Neural cell (in vitro differentiated cells): ENCODE results near the gene THBS2. TPM values are rescaled to one million over a fixed set of nuclear protein-coding genes. Genes with fewer than 3 reads are reported as not detected.
"Not testable (repeated sequence)": the region's sequence is repeated elsewhere in the genome, so short reads cannot be mapped to it uniquely, and the experiment has no call there.

Experiments
- H2AFZ ChIP-seq: fragments of 200-600, 300-800 bp; sonication (generic), shearing (Covaris generic); 2 replicates; pipeline ENCODE4 v1.6.0; 2014; ENCODE audit warnings: low read depth, mild to moderate bottlenecking, antibody characterized with exemption, low read length, moderate library complexity
- H3F3A ChIP-seq: fragments of 200-600 bp; shearing (Covaris generic); 2 replicates; pipeline ENCODE4 v1.6.1; 2016; ENCODE audit warnings: mild to moderate bottlenecking, moderate library complexity, mixed read lengths, antibody characterized with exemption, low read length; ENCODE audit not compliant: insufficient read depth, poor library complexity, severe bottlenecking
- H3K27ac ChIP-seq: fragments of 200-600, 300-800 bp; sonication (generic), shearing (Covaris generic); 2 replicates; pipeline ENCODE4 v1.5.1; 2014; ENCODE audit warnings: mild to moderate bottlenecking, low read length, moderate library complexity
- H3K27me3 ChIP-seq: fragments of 300-800, 200-600 bp; sonication (generic), shearing (Covaris generic); 2 replicates; pipeline ENCODE4 v1.6.0; 2014; ENCODE audit warnings: mild to moderate bottlenecking, low read depth, low read length, moderate library complexity; ENCODE audit not compliant: insufficient read depth
- H3K36me3 ChIP-seq: fragments of 300-800, 200-600 bp; sonication (generic), shearing (Covaris generic); 2 replicates; pipeline ENCODE4 v1.5.1; 2014; ENCODE audit warnings: mild to moderate bottlenecking, antibody characterized with exemption, low read length, moderate library complexity; ENCODE audit not compliant: insufficient read depth
- H3K4me2 ChIP-seq: fragments of 300-800, 200-600 bp; sonication (generic), shearing (Covaris generic); 2 replicates; pipeline ENCODE4 v1.6.0; 2014; ENCODE audit warnings: mild to moderate bottlenecking, low read length
- H3K4me3 ChIP-seq: fragments of 300-800, 200-600 bp; sonication (generic), shearing (Covaris generic); 2 replicates; pipeline ENCODE4 v1.5.1; 2014; ENCODE audit warnings: mild to moderate bottlenecking, low read length, moderate library complexity
- H3K79me2 ChIP-seq: fragments of 200-600 bp; shearing (Covaris generic); replicated peaks from 2 replicates; pipeline ENCODE4 v1.6.0; 2014; ENCODE audit warnings: mild to moderate bottlenecking, low read length, moderate library complexity; ENCODE audit not compliant: insufficient read depth
- H3K9ac ChIP-seq: fragments of 300-800, 200-600 bp; sonication (generic), shearing (Covaris generic); 2 replicates; pipeline ENCODE4 v1.6.1; 2016; ENCODE audit warnings: mild to moderate bottlenecking, low read length, mixed read lengths
- H3K9me2 ChIP-seq: fragments of 200-600 bp; shearing (Covaris generic); 2 replicates; pipeline ENCODE4 v1.6.1; 2016; ENCODE audit warnings: mild to moderate bottlenecking, low read length, mixed read lengths; ENCODE audit not compliant: insufficient read depth
- H3K9me3 ChIP-seq: fragments of 200-600, 300-800 bp; sonication (generic), shearing (Covaris generic); 2 replicates; pipeline ENCODE4 v1.6.1; 2016; ENCODE audit warnings: mild to moderate bottlenecking, mixed run types, low read length, moderate library complexity, mixed read lengths
- H4K20me1 ChIP-seq: fragments of 200-600 bp; shearing (Covaris generic); 2 replicates; pipeline ENCODE4 v1.6.1; 2016; ENCODE audit warnings: mild to moderate bottlenecking, mixed run types; ENCODE audit not compliant: insufficient read depth
- CTCF ChIP-seq: fragments of 450-650 bp; IDR thresholded peaks from 2 replicates; pipeline ENCODE4 v1.5.1; 2014; ENCODE audit warnings: antibody characterized with exemption, mild to moderate bottlenecking, moderate library complexity; ENCODE audit not compliant: poor library complexity, severe bottlenecking
- EP300 ChIP-seq: fragments of 450-650 bp; conservative IDR thresholded peaks from 2 replicates; pipeline ENCODE4 v1.6.1; 2014; ENCODE audit warnings: antibody characterized with exemption, mild to moderate bottlenecking, moderate library complexity; ENCODE audit not compliant: poor library complexity, severe bottlenecking
- EZH2 ChIP-seq: fragments of 200-600, 300-800 bp; shearing (Covaris generic), sonication (generic); IDR thresholded peaks from 2 replicates; pipeline ENCODE4 v1.6.1; 2014; ENCODE audit warnings: antibody characterized with exemption, low read length, borderline replicate concordance, mild to moderate bottlenecking; ENCODE audit not compliant: insufficient read depth, poor library complexity, severe bottlenecking
- MXI1 ChIP-seq: fragments of 450-650 bp; conservative IDR thresholded peaks from 2 replicates; pipeline ENCODE4 v1.6.1; 2014; ENCODE audit warnings: antibody characterized with exemption, mild to moderate bottlenecking; ENCODE audit not compliant: poor library complexity, severe bottlenecking
- POLR2AphosphoS5 ChIP-seq: IDR thresholded peaks from 2 replicates; pipeline ENCODE4 v1.6.1; 2012
- RAD21 ChIP-seq: fragments of 450-650 bp; conservative IDR thresholded peaks from 2 replicates; pipeline ENCODE4 v1.6.1; 2014; ENCODE audit warnings: antibody characterized with exemption, mild to moderate bottlenecking, moderate library complexity
- REST ChIP-seq: IDR thresholded peaks from 2 replicates; pipeline ENCODE4 v1.6.1; 2012; ENCODE audit warnings: borderline replicate concordance
- SMC3 ChIP-seq: fragments of 450-650 bp; conservative IDR thresholded peaks from 2 replicates; pipeline ENCODE4 v1.6.1; 2014; ENCODE audit warnings: antibody characterized with exemption, mild to moderate bottlenecking, moderate library complexity; ENCODE audit not compliant: poor library complexity
- TAF1 ChIP-seq: IDR thresholded peaks from 2 replicates; pipeline ENCODE4 v1.6.1; 2012; ENCODE audit warnings: low read depth
- polyA plus RNA-seq: library from polyadenylated mRNA; depleted of rRNA; stranded (reverse); fragments of >200 nt; gene quantifications from 2 replicates; pipeline ENCODE4 v1.2.3, GENCODE V29; 2014

The THBS2 gene
- polyA plus RNA-seq, 1 donor from 2014 or later = 0.88 TPM

GRCh38 chr6:169300916-169301315, 47.3 kb upstream of the THBS2 start:
- H3K9ac ChIP-seq = no peak overlapping the region
- no peaks in the 10 kb centered on the region for H3K27me3 ChIP-seq
- no peak for TF ChIP-seq MXI1
- TF ChIP-seq EZH2 = no peak
- H3K9me2 ChIP-seq = no peaks in the 10 kb centered on the region
- H3F3A ChIP-seq = no peaks in the 10 kb centered on the region
- no peak overlapping the region for H3K4me3 ChIP-seq
- H3K9me3 ChIP-seq = no peaks in the 10 kb centered on the region
- H3K79me2 ChIP-seq = no peaks in the 10 kb centered on the region
- H3K36me3 ChIP-seq = no peaks in the 10 kb centered on the region
- H3K4me2 ChIP-seq = no peak overlapping the region
- H4K20me1 ChIP-seq = no peaks in the 10 kb centered on the region
- no peak overlapping the region for H3K27ac ChIP-seq
- no peak overlapping the region for H2AFZ ChIP-seq

GRCh38 chr6:169298626-169299025, 45.0 kb upstream of the THBS2 start:
- H4K20me1 ChIP-seq, H3K9ac ChIP-seq, H3K9me3 ChIP-seq, H3K27me3 ChIP-seq, H3K9me2 ChIP-seq, H3F3A ChIP-seq, H2AFZ ChIP-seq, H3K79me2 ChIP-seq, H3K36me3 ChIP-seq, H3K4me2 ChIP-seq, H3K4me3 ChIP-seq, H3K27ac ChIP-seq: not testable (repeated sequence)

- H3K27me3 ChIP-seq = no peaks in the 10 kb centered on the region
- H3K4me3 ChIP-seq = no peak overlapping the region
- H3K9me2 ChIP-seq = no peaks in the 10 kb centered on the region
- no peak overlapping the region for H3K4me2 ChIP-seq
- no peak overlapping the region for H2AFZ ChIP-seq
- no peaks in the 10 kb centered on the region for H3K79me2 ChIP-seq
- H3K27ac ChIP-seq = no peak overlapping the region
- H3K9me3 ChIP-seq = no peaks in the 10 kb centered on the region
- TF ChIP-seq RAD21 (no peak), SMC3 (no peak), POLR2AphosphoS5 (no peak), CTCF (no peak), EP300 (no peak), EZH2 (no peak), TAF1 (no peak)
- H3K9ac ChIP-seq = no peak overlapping the region
- no peaks in the 10 kb centered on the region for H4K20me1 ChIP-seq
- H3F3A ChIP-seq = no peaks in the 10 kb centered on the region
- H3K36me3 ChIP-seq = no peaks in the 10 kb centered on the region
Measured at GRCh38 chr6:169296622-169297021, 43.0 kb upstream of the THBS2 start.

GRCh38 chr6:169296170-169296569, 42.5 kb upstream of the THBS2 start:
- H3K9ac ChIP-seq = no peak overlapping the region
- H3K36me3 ChIP-seq = no peaks in the 10 kb centered on the region
- no peaks in the 10 kb centered on the region for H4K20me1 ChIP-seq
- no peaks in the 10 kb centered on the region for H3F3A ChIP-seq
- no peak overlapping the region for H2AFZ ChIP-seq
- no peaks in the 10 kb centered on the region for H3K9me2 ChIP-seq
- H3K4me2 ChIP-seq = no peak overlapping the region
- H3K27me3 ChIP-seq = no peaks in the 10 kb centered on the region
- TF ChIP-seq TAF1 (no peak), REST (no peak), EP300 (no peak), MXI1 (no peak)
- no peaks in the 10 kb centered on the region for H3K9me3 ChIP-seq
- H3K79me2 ChIP-seq = no peaks in the 10 kb centered on the region
- H3K27ac ChIP-seq = no peak overlapping the region
- H3K4me3 ChIP-seq = no peak overlapping the region
